ENCODE results near the gene PROX2. TPM values are rescaled to one million over a fixed set of nuclear protein-coding genes. Genes with fewer than 3 reads are reported as not detected.
A peak's percentile ranks its signal among the peaks of the same experiment; 100 is the strongest.

PROX2 gene
- total and polyA plus RNA-seq, 12 donors, result 0.08 TPM; not detected in 11

DNA sequence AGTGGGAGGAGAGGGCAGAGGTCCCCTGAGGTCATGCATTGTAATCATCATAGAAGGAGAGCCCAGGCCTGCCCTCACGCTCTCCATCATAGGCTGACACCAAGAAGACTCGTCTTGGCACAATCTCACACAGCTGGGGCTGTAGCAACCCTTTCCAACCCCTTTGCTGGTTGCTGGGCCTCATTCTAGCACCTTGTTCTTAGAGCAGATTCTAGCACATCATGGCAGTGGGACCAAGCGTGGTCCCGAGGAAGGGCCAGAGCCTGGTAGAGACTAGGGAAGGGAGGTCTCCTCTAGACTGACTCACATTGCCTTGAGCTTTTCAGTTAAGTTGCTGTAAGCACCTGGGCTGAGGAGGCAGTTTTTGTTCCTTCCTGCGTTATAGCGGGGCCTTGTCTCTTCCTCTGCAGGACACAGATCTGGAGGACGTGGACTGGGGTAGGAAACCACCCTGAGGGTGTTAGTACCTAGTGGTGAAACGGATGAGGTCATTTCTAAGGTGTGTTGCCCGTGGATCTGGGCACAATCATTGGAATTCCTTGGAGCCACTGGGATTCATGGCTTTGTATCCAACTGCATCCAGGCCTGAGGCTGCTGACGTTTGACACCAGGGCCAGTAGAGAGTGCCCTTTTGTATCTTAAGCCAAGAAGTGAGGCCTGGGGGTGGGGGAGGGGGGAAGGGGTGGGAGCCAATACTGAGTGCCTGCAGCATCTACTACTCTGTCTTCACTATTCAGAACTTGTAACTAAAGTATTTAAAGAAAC lies 27.2 kb upstream of the PROX2 start:
- WGBS, 4 donors, result 69 to 75% (median 71%) methylated on average over 7 to 10 of the region's 10 CpGs
- Histone ChIP-seq H3K27ac (no peak overlapping the region), H3K4me3 (no peak overlapping the region), H3K9me3 (replicated peaks in 1 of 3) (no peaks in the 10 kb centered on the region), H3K27me3 (no peaks in the 10 kb centered on the region), H3K36me3 (replicated peaks in 1 of 2) (peaks cover 0 to 52% of the 10 kb centered on the region in 2 donors), H3K4me1 (replicated peaks in 1 of 2) (peaks cover 0 to 6% of the 10 kb centered on the region in 2 donors)
- no peak for DNase-seq
- TF ChIP-seq POLR2A (IDR thresholded peaks at IDR 0.05), result no peak
- TF ChIP-seq, protein P1, sequence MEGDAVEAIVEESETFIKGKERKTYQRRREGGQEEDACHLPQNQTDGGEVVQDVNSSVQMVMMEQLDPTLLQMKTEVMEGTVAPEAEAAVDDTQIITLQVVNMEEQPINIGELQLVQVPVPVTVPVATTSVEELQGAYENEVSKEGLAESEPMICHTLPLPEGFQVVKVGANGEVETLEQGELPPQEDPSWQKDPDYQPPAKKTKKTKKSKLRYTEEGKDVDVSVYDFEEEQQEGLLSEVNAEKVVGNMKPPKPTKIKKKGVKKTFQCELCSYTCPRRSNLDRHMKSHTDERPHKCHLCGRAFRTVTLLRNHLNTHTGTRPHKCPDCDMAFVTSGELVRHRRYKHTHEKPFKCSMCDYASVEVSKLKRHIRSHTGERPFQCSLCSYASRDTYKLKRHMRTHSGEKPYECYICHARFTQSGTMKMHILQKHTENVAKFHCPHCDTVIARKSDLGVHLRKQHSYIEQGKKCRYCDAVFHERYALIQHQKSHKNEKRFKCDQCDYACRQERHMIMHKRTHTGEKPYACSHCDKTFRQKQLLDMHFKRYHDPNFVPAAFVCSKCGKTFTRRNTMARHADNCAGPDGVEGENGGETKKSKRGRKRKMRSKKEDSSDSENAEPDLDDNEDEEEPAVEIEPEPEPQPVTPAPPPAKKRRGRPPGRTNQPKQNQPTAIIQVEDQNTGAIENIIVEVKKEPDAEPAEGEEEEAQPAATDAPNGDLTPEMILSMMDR (IDR thresholded peaks at IDR 0.05), result no peak
- intact Hi-C loops (cut with DNase I), result no loop called here

DNA sequence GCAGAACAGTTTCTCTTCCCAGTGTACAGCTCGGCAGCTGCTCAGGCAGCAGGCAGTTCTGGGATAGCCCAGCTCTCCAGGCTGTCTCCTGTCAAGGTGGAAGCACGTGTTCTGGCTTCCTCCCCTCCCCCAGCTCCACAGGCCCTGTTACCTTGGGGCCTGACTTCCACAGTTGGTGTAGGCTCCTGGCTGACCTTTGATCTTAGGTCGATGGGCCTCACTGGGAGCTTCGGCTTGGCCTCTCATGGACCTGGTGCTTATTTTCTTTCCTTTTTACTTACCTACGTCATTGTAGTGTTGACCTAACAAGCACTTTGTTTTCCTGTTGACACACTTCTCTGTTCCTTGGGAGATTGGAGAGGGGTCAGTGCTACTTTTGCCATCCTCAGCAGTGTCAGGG lies 22.7 kb upstream of the PROX2 start:
- TF ChIP-seq POLR2A (IDR thresholded peaks at IDR 0.05), result no peak
- H3K27me3 ChIP-seq, result no peaks in the 10 kb centered on the region
- WGBS, 4 donors, result 64 to 79% (median 71%) methylated on average over 5 of the region's 5 CpGs
- DNase-seq, result no peak
- H3K36me3 ChIP-seq (replicated peaks in 1 of 2), result peaks cover 0 to 95% of the 10 kb centered on the region in 2 donors
- H3K9me3 ChIP-seq (replicated peaks in 1 of 3), result no peaks in the 10 kb centered on the region
- H3K4me3 ChIP-seq, result no peak overlapping the region
- H3K27ac ChIP-seq, result no peak overlapping the region
- intact Hi-C loops (cut with DNase I), result no loop called here
- peaks cover 8 to 14% of the 10 kb centered on the region in 2 donors for H3K4me1 ChIP-seq (replicated peaks in 1 of 2)

- Histone ChIP-seq H3K9me3 (replicated peaks in 1 of 3) (no peaks in the 10 kb centered on the region), H3K27me3 (no peaks in the 10 kb centered on the region), H3K4me3 (no peak overlapping the region), H3K4me1 (replicated peaks in 1 of 2) (peaks cover 8 to 14% of the 10 kb centered on the region in 2 donors), H3K27ac (no peak overlapping the region), H3K36me3 (replicated peaks in 1 of 2) (peaks cover 0 to 99% of the 10 kb centered on the region in 2 donors)
- no peak for TF ChIP-seq POLR2A (IDR thresholded peaks at IDR 0.05)
- TF ChIP-seq, protein P1 (IDR thresholded peaks at IDR 0.05), result no peak
- 60 to 97% (median 90%) methylated on average over 2 of the region's 2 CpGs for WGBS, 4 donors
- intact Hi-C loops (cut with DNase I), result no loop called here
- DNase-seq, result no peak
These were observed 22.1 kb upstream of the PROX2 start for GRCh38 chr14:74898083-74898482.

GRCh38 chr14:74897642-74898041 lies 21.7 kb upstream of the PROX2 start:
- Histone ChIP-seq H3K27ac (peak overlapping the region in 1 of 5 donors; percentile 64), H3K4me1 (replicated peaks in 1 of 2) (peaks cover 8 to 14% of the 10 kb centered on the region in 2 donors), H3K27me3 (no peaks in the 10 kb centered on the region), H3K36me3 (replicated peaks in 1 of 2) (peaks cover 0 to 99% of the 10 kb centered on the region in 2 donors), H3K4me3 (no peak overlapping the region), H3K9me3 (replicated peaks in 1 of 3) (no peaks in the 10 kb centered on the region)
- no peak for DNase-seq
- TF ChIP-seq POLR2A (IDR thresholded peaks at IDR 0.05), result no peak
- TF ChIP-seq, protein P1 (IDR thresholded peaks at IDR 0.05), result no peak
- 87 to 89% (median 88%) methylated on average over 4 of the region's 4 CpGs for WGBS, 4 donors
- intact Hi-C loops (cut with DNase I), result no loop called here

All from adrenal gland (tissue), 12 donors.